ENCODE measurements around the gene SPON1. TPM values are rescaled to one million over a fixed set of nuclear protein-coding genes. Genes with fewer than 3 reads are reported as not detected.

The SPON1 gene
- total RNA-seq, 1 experiment from 2014 or later = not detected

- no peak for DNase-seq (ENCODE audit: low spot score)
These were observed 18.5 kb upstream of the SPON1 start for GRCh38 chr11:13944016-13944415.

GRCh38 chr11:13944911-13945425 is 17.6 kb upstream of the SPON1 start:
- DNase-seq (ENCODE audit: low spot score) = no peak

GRCh38 chr11:13947379-13947778 is 15.1 kb upstream of the SPON1 start:
- DNase-seq (ENCODE audit: low spot score) = no peak

GRCh38 chr11:13949876-13950275 is 12.6 kb upstream of the SPON1 start:
- no peak for DNase-seq (ENCODE audit: low spot score)

- DNase-seq (ENCODE audit: low spot score) = no peak
These were observed 10.3 kb upstream of the SPON1 start for GRCh38 chr11:13952221-13952620.

GRCh38 chr11:13952668-13953067 is 9.9 kb upstream of the SPON1 start:
- DNase-seq (ENCODE audit: low spot score) = no peak

GRCh38 chr11:13954591-13954990 is 7.9 kb upstream of the SPON1 start:
- no peak for DNase-seq (ENCODE audit: low spot score)

- DNase-seq (ENCODE audit: low spot score) = peak; percentile 77
These were observed 6.5 kb upstream of the SPON1 start for GRCh38 chr11:13955971-13956421.

- no peak for DNase-seq (ENCODE audit: low spot score)
These were observed 5.5 kb upstream of the SPON1 start for GRCh38 chr11:13956988-13957387.

- DNase-seq (ENCODE audit: low spot score) = no peak
These were observed 3.7 kb upstream of the SPON1 start for GRCh38 chr11:13958641-13959400.

- no peak for DNase-seq (ENCODE audit: low spot score)
These were observed 343 bp upstream of the SPON1 start for GRCh38 chr11:13962198-13962561.

GRCh38 chr11:13963169-13963948 is 836 bp downstream of the SPON1 start:
- DNase-seq (ENCODE audit: low spot score) = no peak

- DNase-seq (ENCODE audit: low spot score) = no peak
These were observed 1.6 kb downstream of the SPON1 start for GRCh38 chr11:13963949-13964770.

- peak; percentile 29 for DNase-seq (ENCODE audit: low spot score)
These were observed 2.2 kb downstream of the SPON1 start for GRCh38 chr11:13964771-13965074.

- peak; percentile 83 for DNase-seq (ENCODE audit: low spot score)
These were observed 2.8 kb downstream of the SPON1 start for GRCh38 chr11:13965337-13965736.

GRCh38 chr11:13966013-13966412 is 3.5 kb downstream of the SPON1 start:
- DNase-seq (ENCODE audit: low spot score) = no peak

GRCh38 chr11:13966486-13966885 is 4.0 kb downstream of the SPON1 start:
- no peak for DNase-seq (ENCODE audit: low spot score)

GRCh38 chr11:13970986-13971385 is 8.5 kb downstream of the SPON1 start:
- peak; percentile 84 for DNase-seq (ENCODE audit: low spot score)

- no peak for DNase-seq (ENCODE audit: low spot score)
These were observed 9.8 kb downstream of the SPON1 start for GRCh38 chr11:13972043-13972910.

GRCh38 chr11:13972944-13973343 is 10.4 kb downstream of the SPON1 start:
- DNase-seq (ENCODE audit: low spot score) = no peak

GRCh38 chr11:13974631-13975030 is 12.1 kb downstream of the SPON1 start:
- no peak for DNase-seq (ENCODE audit: low spot score)
